ENCODE results near the gene DHCR7. TPM values are rescaled to one million over a fixed set of nuclear protein-coding genes. Genes with fewer than 3 reads are reported as not detected.

DHCR7 gene
- total RNA-seq, 1 donor from 2014 or later, result 35.9 TPM

DNA sequence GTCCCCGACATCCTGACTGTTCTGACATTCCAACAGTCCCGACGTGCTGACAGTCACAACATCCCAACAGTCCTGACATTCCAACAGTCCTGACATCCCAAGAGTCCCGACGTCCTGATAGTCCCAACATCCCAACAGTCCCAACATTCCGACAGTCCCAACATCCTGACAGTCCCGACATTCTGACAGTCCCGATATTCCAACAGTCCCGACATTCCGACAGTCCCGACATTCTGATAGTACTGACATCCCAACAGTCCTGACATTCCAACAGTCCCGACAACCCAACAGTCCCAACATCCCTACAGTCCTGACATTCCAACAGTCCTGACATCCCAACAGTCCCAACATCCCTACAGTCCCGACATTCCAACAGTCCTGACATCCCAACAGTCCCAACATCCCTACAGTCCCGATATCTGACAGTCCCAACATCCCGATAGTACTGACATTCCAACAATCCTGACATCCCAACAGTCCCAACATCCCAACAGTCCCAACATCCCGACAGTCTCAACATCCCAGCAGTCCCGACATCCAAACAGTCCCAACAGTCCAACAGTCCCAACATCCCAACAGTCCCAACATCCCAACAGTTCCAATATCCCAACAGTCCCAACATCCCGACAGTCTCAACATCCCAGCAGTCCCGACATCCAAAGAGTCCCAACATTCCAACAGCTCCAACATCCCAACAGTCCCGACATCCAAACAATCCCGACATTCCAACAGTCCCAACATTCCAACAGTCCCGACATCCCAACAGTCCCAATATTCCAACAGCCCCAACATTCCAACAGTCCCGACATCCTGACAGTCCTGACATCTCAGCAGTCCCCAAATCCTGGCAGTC lies 60.2 kb downstream of the DHCR7 start:
- no peak for FAIRE-seq
- DNase-seq (ENCODE audit: low spot score in 2 of 2), result no peak

DNA sequence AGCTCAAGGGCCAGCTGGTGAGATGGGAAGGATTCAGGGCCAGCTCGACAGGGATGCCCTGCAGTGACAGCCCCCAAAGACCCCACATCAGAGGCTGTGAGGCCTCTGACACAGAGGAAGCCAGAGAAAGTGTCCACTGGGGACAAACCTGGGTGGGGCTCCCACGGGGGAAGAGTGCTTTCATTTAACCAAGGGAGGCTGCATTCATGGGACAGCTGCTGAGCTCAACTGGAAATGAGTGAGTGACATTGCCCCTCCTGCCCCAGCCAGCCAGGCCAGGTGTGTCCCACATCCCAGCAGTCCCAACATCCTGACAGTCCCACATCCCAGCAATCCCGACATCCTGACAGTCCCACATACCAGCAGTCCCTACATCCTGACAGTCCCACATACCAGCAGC lies 61.0 kb downstream of the DHCR7 start:
- no peak for FAIRE-seq

DNA sequence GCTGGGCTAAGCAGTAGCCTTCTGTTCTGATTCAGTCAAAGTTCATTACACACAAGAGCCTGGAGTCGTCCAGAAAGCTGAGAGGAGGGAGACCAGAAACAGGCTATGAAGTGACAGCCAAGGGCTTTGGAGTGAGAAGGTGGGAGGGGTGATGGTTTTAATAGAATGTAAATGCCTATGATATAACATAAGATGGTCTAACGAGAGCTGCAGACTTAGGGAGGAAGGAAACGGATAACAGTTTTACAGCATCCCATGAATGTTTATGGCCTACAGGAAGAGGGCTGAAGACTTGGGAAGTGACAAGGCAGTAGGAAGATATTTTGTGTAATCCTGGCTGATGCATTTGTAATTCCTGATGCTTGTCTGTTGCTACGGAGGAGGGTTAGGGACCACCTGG lies 62.0 kb downstream of the DHCR7 start:
- no peak for FAIRE-seq
- DNase-seq (ENCODE audit: low spot score in 2 of 2), result no peak

More for the DNA sequence above, 61.0 kb downstream of the DHCR7 start:
- DNase-seq (ENCODE audit: low spot score in 2 of 2), result no peak

DNA sequence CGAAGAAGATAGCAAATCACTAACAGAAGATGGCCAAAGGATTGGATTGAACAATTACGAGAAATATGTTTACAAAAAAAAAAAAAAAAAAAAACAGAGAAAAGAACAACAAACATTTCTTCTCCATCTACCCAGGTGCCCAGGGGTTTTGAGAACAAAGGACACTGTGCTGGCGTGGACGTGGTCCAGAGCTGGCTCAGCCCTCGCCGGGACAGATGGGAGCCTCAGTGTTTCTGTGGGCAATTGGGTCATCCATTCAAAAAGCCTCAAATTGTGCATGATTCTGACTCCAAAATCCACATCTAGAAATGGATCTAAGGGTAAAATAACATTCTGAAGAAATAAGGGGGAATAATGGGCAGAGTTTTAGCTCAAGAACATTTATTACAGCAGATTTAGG lies 63.1 kb downstream of the DHCR7 start:
- DNase-seq (ENCODE audit: low spot score in 2 of 2), result peak in 1 of 2 donors; percentile 44
- peak; percentile 61 for FAIRE-seq

DNA sequence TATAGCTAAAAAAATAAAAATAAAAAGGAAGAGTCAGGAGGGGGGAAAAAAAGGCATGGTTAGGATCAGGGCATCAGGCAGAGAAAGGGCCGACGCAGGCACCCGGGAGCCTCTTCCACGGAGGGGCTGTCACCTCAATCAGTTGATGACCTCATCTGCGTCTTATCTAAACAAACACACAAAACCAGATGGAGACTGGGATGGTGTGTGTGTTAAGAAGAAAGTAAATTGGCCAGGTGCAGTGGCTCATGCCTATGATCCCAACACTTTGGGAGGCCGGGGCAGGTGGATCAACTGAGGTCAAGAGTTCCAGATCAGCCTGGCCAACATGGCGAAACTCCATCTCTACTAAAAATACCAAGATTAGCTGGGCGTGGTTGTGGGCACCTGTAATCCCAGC lies 63.6 kb downstream of the DHCR7 start:
- FAIRE-seq (no peak), DNase-seq (ENCODE audit: low spot score in 2 of 2) (no peak)

Small RNA genes within 50 kb of the gene (small RNA-seq; reads per million reads assigned to genes)
- gene MIR6754, result not detected

Other genes starting within 250 kb of the DHCR7 start
- 24.5 TPM for gene SHANK2, start 195.8 kb downstream of the DHCR7 start, total RNA-seq
- 20.0 TPM for gene NADSYN1, start 4.8 kb upstream of the DHCR7 start, total RNA-seq
- under 0.01 TPM for gene KRTAP5-7, start 78.9 kb upstream of the DHCR7 start, total RNA-seq
- not detected for gene KRTAP5-8, start 89.6 kb upstream of the DHCR7 start, total RNA-seq
- not detected for gene KRTAP5-9, start 100.0 kb upstream of the DHCR7 start, total RNA-seq
- gene KRTAP5-10, start 117.2 kb upstream of the DHCR7 start, total RNA-seq, result not detected
- not detected for gene KRTAP5-11, start 134.5 kb upstream of the DHCR7 start, total RNA-seq